ENCODE results near the gene NOS1AP. TPM values are rescaled to one million over a fixed set of nuclear protein-coding genes. Genes with fewer than 3 reads are reported as not detected.

NOS1AP gene
- total RNA-seq, 2 donors from 2014 or later, result 1.8 to 2.8 TPM

Small RNA genes lying within 50 kb of the gene (microRNA-seq; reads per million reads assigned to microRNA genes)
- gene MIR4654, result 0 to 0.20 reads per million in 2 donors
- 2.2 to 6.7 reads per million in 2 donors for gene MIR556

Other genes starting within 250 kb of the NOS1AP start
- 10 to 100 TPM in 1 of 2 donors, 1 to 10 TPM in 1; 5.8 to 11.4 TPM for gene OLFML2B, start 45.8 kb upstream of the NOS1AP start, total RNA-seq